Measurements from ENCODE around the gene RSRP1.
A peak's percentile ranks its signal among the peaks of the same experiment; 100 is the strongest.

RSRP1 gene

GRCh38 chr1:25255706-25256577 is 8.7 kb upstream of the RSRP1 start:
- H3K27ac ChIP-seq (ENCODE audit: low read depth, low read length): no peak overlapping the region
- H3K4me3 ChIP-seq (ENCODE audit: low read length): no peak overlapping the region
- DNase-seq: peak; percentile 38
- H3K23ac ChIP-seq (ENCODE audit: low read length): no peak overlapping the region
- no peak overlapping the region for H3K18ac ChIP-seq (ENCODE audit: low read length)
- H2BK15ac ChIP-seq (replicated peaks; ENCODE audit: low read depth): no peak overlapping the region
- H4K8ac ChIP-seq (ENCODE audit: low read depth, low read length): no peak overlapping the region
- H3K79me1 ChIP-seq (ENCODE audit: low read length): no peaks in the 10 kb centered on the region
- WGBS (ENCODE audit: extremely low coverage, insufficient coverage, low lambda C conversion rate): no CpG with 5 or more reads among the region's 18 CpGs
- H4K5ac ChIP-seq (ENCODE audit: low read length): no peak overlapping the region
- no peaks in the 10 kb centered on the region for H3K27me3 ChIP-seq (ENCODE audit: insufficient read depth, low read length, poor library complexity)
- no peak overlapping the region for H2BK5ac ChIP-seq (ENCODE audit: low read length)
- H3K4me1 ChIP-seq (ENCODE audit: control insufficient read depth, low read depth, low read length): no peaks in the 10 kb centered on the region
- no peaks in the 10 kb centered on the region for H3K36me3 ChIP-seq (ENCODE audit: control insufficient read depth, insufficient read depth, low read length)
- H2AK5ac ChIP-seq (ENCODE audit: low read length): no peak overlapping the region
- H3K4ac ChIP-seq (ENCODE audit: low read depth, low read length): no peak overlapping the region
- no peak overlapping the region for H3K56ac ChIP-seq (ENCODE audit: low read length)
- no peaks in the 10 kb centered on the region for H3K79me2 ChIP-seq (ENCODE audit: control insufficient read depth, insufficient read depth, low read length)
- H2BK120ac ChIP-seq (ENCODE audit: low read depth, low read length): no peak overlapping the region
- no peak overlapping the region for H3K4me2 ChIP-seq (ENCODE audit: low read length)
- no peak overlapping the region for H3K9ac ChIP-seq (ENCODE audit: low read length)

GRCh38 chr1:25253911-25254310 is 6.7 kb upstream of the RSRP1 start:
- Histone ChIP-seq H2AK5ac (ENCODE audit: low read length) (no peak overlapping the region), H2BK15ac (replicated peaks; ENCODE audit: low read depth) (no peak overlapping the region), H3K79me1 (ENCODE audit: low read length) (no peaks in the 10 kb centered on the region), H4K8ac (ENCODE audit: low read depth, low read length) (no peak overlapping the region), H3K4me1 (ENCODE audit: control insufficient read depth, low read depth, low read length) (no peaks in the 10 kb centered on the region), H2BK5ac (ENCODE audit: low read length) (no peak overlapping the region), H3K4me2 (ENCODE audit: low read length) (no peak overlapping the region), H3K4ac (ENCODE audit: low read depth, low read length) (peak overlapping the region; percentile 67), H3K9ac (ENCODE audit: low read length) (no peak overlapping the region), H3K27ac (ENCODE audit: low read depth, low read length) (peak overlapping the region; percentile 58), H3K18ac (ENCODE audit: low read length) (no peak overlapping the region), H3K36me3 (ENCODE audit: control insufficient read depth, insufficient read depth, low read length) (no peaks in the 10 kb centered on the region), H3K27me3 (ENCODE audit: insufficient read depth, low read length, poor library complexity) (no peaks in the 10 kb centered on the region), H3K4me3 (ENCODE audit: low read length) (no peak overlapping the region), H2BK120ac (ENCODE audit: low read depth, low read length) (no peak overlapping the region), H3K79me2 (ENCODE audit: control insufficient read depth, insufficient read depth, low read length) (no peaks in the 10 kb centered on the region), H4K5ac (ENCODE audit: low read length) (no peak overlapping the region), H3K56ac (ENCODE audit: low read length) (no peak overlapping the region), H3K23ac (ENCODE audit: low read length) (no peak overlapping the region)
- DNase-seq: peak; percentile 95
- no CpG with 5 or more reads among the region's 2 CpGs for WGBS (ENCODE audit: extremely low coverage, insufficient coverage, low lambda C conversion rate)

- no CpG with 5 or more reads among the region's 30 CpGs for WGBS (ENCODE audit: extremely low coverage, insufficient coverage, low lambda C conversion rate)
- Histone ChIP-seq H3K4me1 (ENCODE audit: control insufficient read depth, low read depth, low read length) (no peaks in the 10 kb centered on the region), H3K9ac (ENCODE audit: low read length) (peak overlapping the region; percentile 71), H3K4ac (ENCODE audit: low read depth, low read length) (no peak overlapping the region), H4K8ac (ENCODE audit: low read depth, low read length) (no peak overlapping the region), H3K4me3 (ENCODE audit: low read length) (peak overlapping the region; percentile 28), H2BK15ac (replicated peaks; ENCODE audit: low read depth) (no peak overlapping the region), H3K18ac (ENCODE audit: low read length) (peak overlapping the region; percentile 29), H3K27ac (ENCODE audit: low read depth, low read length) (peak overlapping the region; percentile 68), H2BK120ac (ENCODE audit: low read depth, low read length) (no peak overlapping the region), H3K27me3 (ENCODE audit: insufficient read depth, low read length, poor library complexity) (no peaks in the 10 kb centered on the region), H2BK5ac (ENCODE audit: low read length) (no peak overlapping the region), H4K5ac (ENCODE audit: low read length) (no peak overlapping the region), H3K36me3 (ENCODE audit: control insufficient read depth, insufficient read depth, low read length) (peaks cover 2% of the 10 kb centered on the region), H3K79me2 (ENCODE audit: control insufficient read depth, insufficient read depth, low read length) (peaks cover 13% of the 10 kb centered on the region), H3K4me2 (ENCODE audit: low read length) (peak overlapping the region; percentile 68), H2AK5ac (ENCODE audit: low read length) (no peak overlapping the region), H3K23ac (ENCODE audit: low read length) (no peak overlapping the region), H3K79me1 (ENCODE audit: low read length) (peaks cover 3% of the 10 kb centered on the region), H3K56ac (ENCODE audit: low read length) (peak overlapping the region; percentile 86)
- DNase-seq: no peak
Measured at GRCh38 chr1:25247829-25248754, 838 bp upstream of the RSRP1 start.

- Histone ChIP-seq H3K79me2 (ENCODE audit: control insufficient read depth, insufficient read depth, low read length) (peaks cover 13% of the 10 kb centered on the region), H3K27me3 (ENCODE audit: insufficient read depth, low read length, poor library complexity) (no peaks in the 10 kb centered on the region), H3K36me3 (ENCODE audit: control insufficient read depth, insufficient read depth, low read length) (peaks cover 2% of the 10 kb centered on the region), H3K18ac (ENCODE audit: low read length) (no peak overlapping the region), H3K27ac (ENCODE audit: low read depth, low read length) (no peak overlapping the region), H2AK5ac (ENCODE audit: low read length) (no peak overlapping the region), H2BK15ac (replicated peaks; ENCODE audit: low read depth) (no peak overlapping the region), H3K9ac (ENCODE audit: low read length) (peak overlapping the region; percentile 85), H4K8ac (ENCODE audit: low read depth, low read length) (no peak overlapping the region), H2BK5ac (ENCODE audit: low read length) (no peak overlapping the region), H2BK120ac (ENCODE audit: low read depth, low read length) (no peak overlapping the region), H3K79me1 (ENCODE audit: low read length) (peaks cover 3% of the 10 kb centered on the region), H4K5ac (ENCODE audit: low read length) (no peak overlapping the region), H3K23ac (ENCODE audit: low read length) (peak overlapping the region; percentile 51), H3K4me2 (ENCODE audit: low read length) (peak overlapping the region; percentile 82), H3K4me1 (ENCODE audit: control insufficient read depth, low read depth, low read length) (no peaks in the 10 kb centered on the region), H3K4me3 (ENCODE audit: low read length) (peak overlapping the region; percentile 41), H3K56ac (ENCODE audit: low read length) (peak overlapping the region; percentile 89), H3K4ac (ENCODE audit: low read depth, low read length) (no peak overlapping the region)
- no CpG with 5 or more reads among the region's 53 CpGs for WGBS (ENCODE audit: extremely low coverage, insufficient coverage, low lambda C conversion rate)
- peak; percentile 37 for DNase-seq
Measured at GRCh38 chr1:25246600-25247023, 642 bp downstream of the RSRP1 start.

GRCh38 chr1:25245809-25246599 is 1.2 kb downstream of the RSRP1 start:
- Histone ChIP-seq H3K79me1 (ENCODE audit: low read length) (peaks cover 3% of the 10 kb centered on the region), H3K23ac (ENCODE audit: low read length) (peak overlapping the region; percentile 51), H3K27ac (ENCODE audit: low read depth, low read length) (no peak overlapping the region), H3K56ac (ENCODE audit: low read length) (peak overlapping the region; percentile 89), H3K9ac (ENCODE audit: low read length) (peak overlapping the region; percentile 85), H3K27me3 (ENCODE audit: insufficient read depth, low read length, poor library complexity) (no peaks in the 10 kb centered on the region), H3K18ac (ENCODE audit: low read length) (no peak overlapping the region), H2BK120ac (ENCODE audit: low read depth, low read length) (no peak overlapping the region), H3K4ac (ENCODE audit: low read depth, low read length) (no peak overlapping the region), H3K4me3 (ENCODE audit: low read length) (peak overlapping the region; percentile 41), H4K5ac (ENCODE audit: low read length) (no peak overlapping the region), H3K4me2 (ENCODE audit: low read length) (peak overlapping the region; percentile 82), H4K8ac (ENCODE audit: low read depth, low read length) (no peak overlapping the region), H2AK5ac (ENCODE audit: low read length) (no peak overlapping the region), H3K4me1 (ENCODE audit: control insufficient read depth, low read depth, low read length) (no peaks in the 10 kb centered on the region), H3K36me3 (ENCODE audit: control insufficient read depth, insufficient read depth, low read length) (peaks cover 2% of the 10 kb centered on the region), H3K79me2 (ENCODE audit: control insufficient read depth, insufficient read depth, low read length) (peaks cover 13% of the 10 kb centered on the region), H2BK15ac (replicated peaks; ENCODE audit: low read depth) (no peak overlapping the region), H2BK5ac (ENCODE audit: low read length) (no peak overlapping the region)
- WGBS (ENCODE audit: extremely low coverage, insufficient coverage, low lambda C conversion rate): no CpG with 5 or more reads among the region's 30 CpGs
- DNase-seq: peak; percentile 58

Measured in mesendoderm (in vitro differentiated cells).